CD4-positive, alpha-beta T cell treated with Interleukin-17A for 4 hours (primary cell): ENCODE measurements around the gene CSN1S1.
"Not testable (repeated sequence)": the region's sequence is repeated elsewhere in the genome, so short reads cannot be mapped to it uniquely, and the experiment has no call there.

Experiments used
- DNase-seq: peaks from one replicate; pipeline ENCODE4 v3.0.0-alpha.2; 2020; ENCODE audit warnings: mixed read lengths

The CSN1S1 gene

GRCh38 chr4:69930768-69931167, at the start of gene CSN1S1:
Gene CSN1S1, plus strand, starts transcription at chr4:69931068. Its CDS starts 1,488 bp downstream, at chr4:69932556.
- DNase-seq, result no peak

- DNase-seq, result peak; percentile 36
These were observed 49.6 kb upstream of the CSN1S1 start for GRCh38 chr4:69881173-69881773.

GRCh38 chr4:69882150-69882549, 48.7 kb upstream of the CSN1S1 start:
- DNase-seq, result no peak

- DNase-seq, result no peak
These were observed 42.5 kb upstream of the CSN1S1 start for GRCh38 chr4:69888336-69888735.

GRCh38 chr4:69894186-69894585, 36.7 kb upstream of the CSN1S1 start:
- no peak for DNase-seq

- no peak for DNase-seq
These were observed 36.1 kb upstream of the CSN1S1 start for GRCh38 chr4:69894721-69895120.

GRCh38 chr4:69896530-69897116, 34.2 kb upstream of the CSN1S1 start:
- no peak for DNase-seq

- DNase-seq, result no peak
These were observed 23.7 kb upstream of the CSN1S1 start for GRCh38 chr4:69907151-69907550.

- no peak for DNase-seq
These were observed 21.7 kb upstream of the CSN1S1 start for GRCh38 chr4:69909195-69909594.

- no peak for DNase-seq
These were observed 20.7 kb upstream of the CSN1S1 start for GRCh38 chr4:69910016-69910782.

- no peak for DNase-seq
These were observed 10.0 kb upstream of the CSN1S1 start for GRCh38 chr4:69920874-69921273.

- DNase-seq, result not testable (repeated sequence)
These were observed 7.0 kb upstream of the CSN1S1 start for GRCh38 chr4:69923782-69924410.

- no peak for DNase-seq
These were observed 3.3 kb downstream of the CSN1S1 start for GRCh38 chr4:69934150-69934549.

- DNase-seq, result no peak
These were observed 5.7 kb downstream of the CSN1S1 start for GRCh38 chr4:69936566-69936965.

- DNase-seq, result no peak
These were observed 20.7 kb downstream of the CSN1S1 start for GRCh38 chr4:69951602-69952001.

- no peak for DNase-seq
These were observed 26.3 kb downstream of the CSN1S1 start for GRCh38 chr4:69957209-69957608.

- no peak for DNase-seq
These were observed 34.8 kb downstream of the CSN1S1 start, which contains the start of gene CSN2 for GRCh38 chr4:69965628-69966027. Gene CSN2, minus strand, starts transcription at chr4:69965728. Its CDS starts 4,733 bp downstream, at chr4:69960995.

- DNase-seq, result no peak
These were observed 39.2 kb downstream of the CSN1S1 start for GRCh38 chr4:69970071-69970470.

- no peak for DNase-seq
These were observed 43.8 kb downstream of the CSN1S1 start for GRCh38 chr4:69974631-69975030.

GRCh38 chr4:69977582-69977981, 46.7 kb downstream of the CSN1S1 start:
- no peak for DNase-seq

GRCh38 chr4:69984030-69984443, 53.2 kb downstream of the CSN1S1 start:
- no peak for DNase-seq

GRCh38 chr4:69986663-69987062, 55.8 kb downstream of the CSN1S1 start:
- no peak for DNase-seq

- no peak for DNase-seq
These were observed 60.1 kb downstream of the CSN1S1 start for GRCh38 chr4:69991016-69991415.

GRCh38 chr4:69994782-69995181, 63.9 kb downstream of the CSN1S1 start:
- DNase-seq, result no peak
